ENCODE measurements around the gene TMEM37.

TMEM37 gene

DNA sequence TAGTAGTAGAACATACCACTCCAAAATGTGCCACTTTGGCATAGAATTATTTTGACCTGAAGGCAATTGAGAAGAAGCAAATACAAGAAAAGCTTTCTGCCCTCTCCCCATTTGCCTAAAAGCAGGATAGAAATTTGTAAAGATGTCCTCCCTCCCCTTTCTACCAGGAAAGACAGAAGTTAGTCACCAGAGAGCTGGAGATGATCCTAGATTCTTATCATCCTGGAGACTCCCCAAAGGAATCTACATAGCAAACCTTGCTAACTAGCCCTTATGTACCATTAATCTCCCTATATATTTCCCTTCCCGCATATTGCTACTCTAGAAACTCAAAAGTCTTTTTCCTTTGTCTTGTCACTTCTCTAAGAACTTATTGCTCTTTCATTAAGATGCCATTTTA lies 12.6 kb upstream of the TMEM37 start:
- Histone ChIP-seq H3K27ac (ENCODE audit: low read depth, low read length) (no peak overlapping the region), H3K4me3 (ENCODE audit: low read depth, low read length) (no peak overlapping the region), H3K4me1 (ENCODE audit: control insufficient read depth, insufficient read depth, low read length) (no peaks in the 10 kb centered on the region), H3K36me3 (ENCODE audit: control insufficient read depth, insufficient read depth, low read length) (no peaks in the 10 kb centered on the region), H3K27me3 (ENCODE audit: control insufficient read depth, insufficient read depth, low read length) (no peaks in the 10 kb centered on the region), H3K9ac (ENCODE audit: low read length) (no peak overlapping the region), H3K9me3 (ENCODE audit: control insufficient read depth, insufficient read depth, low read depth, low read length) (peaks cover 27% of the 10 kb centered on the region)

DNA sequence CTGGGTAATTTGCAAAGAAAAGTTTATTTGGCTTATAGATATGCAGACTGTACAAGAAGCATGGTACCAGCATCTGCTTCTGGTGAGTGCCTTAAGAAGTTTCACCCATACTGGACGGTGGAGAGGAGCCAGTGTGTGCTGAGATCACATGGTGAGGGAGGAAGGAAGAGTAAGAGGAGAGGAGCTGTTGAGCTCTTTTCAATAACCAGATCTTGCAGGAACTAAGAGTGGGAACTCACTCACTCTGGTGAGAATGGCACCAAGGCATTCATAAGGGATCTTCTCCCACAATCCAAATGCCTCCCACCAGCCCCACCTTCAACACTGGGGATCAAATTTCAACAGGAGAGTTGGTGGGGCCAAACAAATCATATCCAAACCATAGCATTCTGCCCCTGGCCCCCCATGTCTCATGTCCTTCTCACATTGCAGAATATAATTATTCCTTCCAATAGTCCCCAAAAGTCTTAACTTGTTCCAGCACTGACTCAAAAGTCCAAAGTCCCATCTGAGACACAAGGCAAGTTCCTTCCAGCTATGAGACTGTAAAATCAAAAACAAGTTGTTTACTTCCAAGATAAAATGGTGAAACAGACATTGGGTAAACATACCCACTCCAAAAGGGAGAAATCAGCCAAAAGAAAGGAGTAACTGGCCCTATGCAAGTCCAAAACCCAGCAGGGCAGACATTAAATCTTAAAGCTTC lies 11.7 kb upstream of the TMEM37 start:
- Histone ChIP-seq H3K9me3 (ENCODE audit: control insufficient read depth, insufficient read depth, low read depth, low read length) (peaks cover 27% of the 10 kb centered on the region), H3K27me3 (ENCODE audit: control insufficient read depth, insufficient read depth, low read length) (no peaks in the 10 kb centered on the region), H3K36me3 (ENCODE audit: control insufficient read depth, insufficient read depth, low read length) (no peaks in the 10 kb centered on the region), H3K4me3 (ENCODE audit: low read depth, low read length) (no peak overlapping the region), H3K4me1 (ENCODE audit: control insufficient read depth, insufficient read depth, low read length) (no peaks in the 10 kb centered on the region), H3K9ac (ENCODE audit: low read length) (no peak overlapping the region), H3K27ac (ENCODE audit: low read depth, low read length) (no peak overlapping the region)

DNA sequence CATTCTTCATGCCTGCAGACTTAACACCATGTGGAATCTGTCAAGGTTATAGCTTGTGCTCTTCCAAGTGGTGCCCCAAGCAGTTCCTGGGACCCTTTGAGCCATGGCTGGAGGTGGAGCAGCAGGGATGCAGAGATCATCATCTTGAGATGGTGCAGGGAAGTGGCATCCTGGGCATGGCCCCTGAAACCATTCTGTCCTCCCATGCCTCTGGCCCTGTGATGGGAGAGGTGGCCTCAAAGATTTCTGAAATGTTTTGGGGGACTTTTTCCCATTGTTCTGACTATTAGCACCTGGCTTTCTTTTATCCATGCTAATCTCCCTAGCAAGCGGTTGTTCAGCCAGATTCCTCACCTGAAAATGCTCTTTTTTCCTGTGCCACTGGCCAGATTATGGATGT lies 10.3 kb upstream of the TMEM37 start:
- Histone ChIP-seq H3K4me3 (ENCODE audit: low read depth, low read length) (no peak overlapping the region), H3K9me3 (ENCODE audit: control insufficient read depth, insufficient read depth, low read depth, low read length) (peaks cover 27% of the 10 kb centered on the region), H3K27ac (ENCODE audit: low read depth, low read length) (no peak overlapping the region), H3K36me3 (ENCODE audit: control insufficient read depth, insufficient read depth, low read length) (no peaks in the 10 kb centered on the region), H3K27me3 (ENCODE audit: control insufficient read depth, insufficient read depth, low read length) (no peaks in the 10 kb centered on the region), H3K4me1 (ENCODE audit: control insufficient read depth, insufficient read depth, low read length) (no peaks in the 10 kb centered on the region), H3K9ac (ENCODE audit: low read length) (no peak overlapping the region)

- H3K27ac ChIP-seq (ENCODE audit: low read depth, low read length) = no peak overlapping the region
- H3K4me3 ChIP-seq (ENCODE audit: low read depth, low read length) = no peak overlapping the region
- H3K4me1 ChIP-seq (ENCODE audit: control insufficient read depth, insufficient read depth, low read length) = peaks cover 3% of the 10 kb centered on the region
- no peak overlapping the region for H3K9ac ChIP-seq (ENCODE audit: low read length)
- no peaks in the 10 kb centered on the region for H3K36me3 ChIP-seq (ENCODE audit: control insufficient read depth, insufficient read depth, low read length)
- H3K27me3 ChIP-seq (ENCODE audit: control insufficient read depth, insufficient read depth, low read length) = no peaks in the 10 kb centered on the region
- peaks cover 27% of the 10 kb centered on the region for H3K9me3 ChIP-seq (ENCODE audit: control insufficient read depth, insufficient read depth, low read depth, low read length)
Observed at GRCh38 chr2:119421741-119422140, 9.9 kb upstream of the TMEM37 start.

DNA sequence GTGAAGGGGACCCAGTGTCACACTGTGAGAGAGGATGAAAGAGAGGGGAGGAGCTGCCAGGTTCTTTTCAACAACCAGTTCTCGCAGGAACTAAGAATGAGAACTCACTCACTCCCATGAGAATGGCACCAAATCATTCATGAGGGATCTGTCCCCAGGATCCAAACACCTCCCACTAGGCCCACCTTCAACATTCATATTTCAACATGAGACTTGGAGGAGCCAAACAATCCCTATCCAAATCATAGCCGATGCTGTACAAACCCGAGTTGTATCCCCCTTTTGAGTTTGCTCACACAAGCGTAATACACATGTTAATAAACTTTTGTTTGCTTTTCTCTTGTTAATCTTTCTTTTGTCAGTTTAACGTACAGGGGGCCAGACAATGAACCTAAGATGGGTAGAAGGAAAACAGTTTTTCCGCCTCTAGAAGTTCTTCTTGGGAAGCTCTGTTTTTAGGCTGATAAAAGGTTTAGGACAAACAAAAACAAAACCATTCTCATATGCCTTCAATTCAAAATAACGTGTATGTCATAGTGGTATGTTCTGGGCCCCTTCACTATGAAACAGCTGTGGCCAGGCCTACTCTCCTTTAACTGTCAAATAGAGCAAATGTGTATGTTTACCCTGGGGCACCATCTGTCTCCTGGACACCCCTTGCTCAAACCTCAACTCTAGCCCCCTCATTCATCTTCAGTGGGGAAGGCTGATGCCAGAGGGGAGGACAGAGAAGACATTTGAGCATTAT lies 9.1 kb upstream of the TMEM37 start:
- Histone ChIP-seq H3K4me3 (ENCODE audit: low read depth, low read length) (no peak overlapping the region), H3K36me3 (ENCODE audit: control insufficient read depth, insufficient read depth, low read length) (no peaks in the 10 kb centered on the region), H3K9ac (ENCODE audit: low read length) (no peak overlapping the region), H3K27me3 (ENCODE audit: control insufficient read depth, insufficient read depth, low read length) (no peaks in the 10 kb centered on the region), H3K9me3 (ENCODE audit: control insufficient read depth, insufficient read depth, low read depth, low read length) (peaks cover 27% of the 10 kb centered on the region), H3K4me1 (ENCODE audit: control insufficient read depth, insufficient read depth, low read length) (peaks cover 8% of the 10 kb centered on the region), H3K27ac (ENCODE audit: low read depth, low read length) (no peak overlapping the region)

- Histone ChIP-seq H3K9me3 (ENCODE audit: control insufficient read depth, insufficient read depth, low read depth, low read length) (peaks cover 27% of the 10 kb centered on the region), H3K4me3 (ENCODE audit: low read depth, low read length) (no peak overlapping the region), H3K36me3 (ENCODE audit: control insufficient read depth, insufficient read depth, low read length) (no peaks in the 10 kb centered on the region), H3K4me1 (ENCODE audit: control insufficient read depth, insufficient read depth, low read length) (peaks cover 8% of the 10 kb centered on the region), H3K27me3 (ENCODE audit: control insufficient read depth, insufficient read depth, low read length) (no peaks in the 10 kb centered on the region), H3K9ac (ENCODE audit: low read length) (no peak overlapping the region), H3K27ac (ENCODE audit: low read depth, low read length) (no peak overlapping the region)
Observed at GRCh38 chr2:119423108-119423444, 8.6 kb upstream of the TMEM37 start.

GRCh38 chr2:119423811-119424210 lies 7.8 kb upstream of the TMEM37 start:
- Histone ChIP-seq H3K9ac (ENCODE audit: low read length) (no peak overlapping the region), H3K9me3 (ENCODE audit: control insufficient read depth, insufficient read depth, low read depth, low read length) (peaks cover 27% of the 10 kb centered on the region)

DNA sequence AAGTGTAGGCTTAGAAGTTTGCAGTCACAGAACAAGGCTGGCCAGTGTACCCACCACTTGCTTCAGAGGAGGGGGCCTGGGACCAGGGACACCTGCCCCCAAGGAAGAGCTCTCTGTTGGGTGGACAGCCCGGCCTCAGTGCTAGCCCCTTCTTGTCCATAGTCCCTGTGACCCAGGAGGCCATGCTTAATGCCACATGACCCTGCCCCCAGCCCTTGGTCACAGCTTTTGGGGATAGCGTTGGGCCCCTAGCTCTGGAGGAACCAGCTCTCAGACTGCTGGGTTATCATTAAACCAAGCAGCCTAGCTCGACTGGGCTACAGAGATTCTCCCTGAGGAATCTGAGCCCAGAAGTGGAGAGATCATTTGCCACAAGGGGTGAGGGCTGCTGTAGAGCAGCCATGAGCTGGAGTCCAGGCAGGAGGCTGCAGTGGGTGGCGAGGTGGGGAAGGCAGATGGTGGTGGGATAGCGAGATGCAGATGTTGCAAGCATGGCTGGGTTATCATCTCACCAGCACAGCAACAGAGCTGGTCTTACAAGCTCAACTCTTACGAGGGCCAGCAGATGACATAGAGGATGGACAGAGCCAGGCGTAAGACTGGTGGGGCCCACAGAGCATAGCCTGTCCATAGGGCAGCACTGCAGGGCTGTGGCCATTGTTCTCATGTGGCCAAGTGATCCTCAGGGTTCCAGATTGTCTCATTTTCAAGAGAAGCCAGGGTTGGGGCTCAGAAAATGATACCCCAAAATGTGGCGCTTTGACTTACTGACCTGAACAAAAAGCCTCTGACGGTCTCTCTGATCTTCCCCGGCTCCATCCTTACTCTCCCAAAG lies 7.2 kb upstream of the TMEM37 start:
- Histone ChIP-seq H3K36me3 (ENCODE audit: control insufficient read depth, insufficient read depth, low read length) (no peaks in the 10 kb centered on the region), H3K4me1 (ENCODE audit: control insufficient read depth, insufficient read depth, low read length) (peaks cover 13% of the 10 kb centered on the region), H3K27me3 (ENCODE audit: control insufficient read depth, insufficient read depth, low read length) (no peaks in the 10 kb centered on the region), H3K27ac (ENCODE audit: low read depth, low read length) (no peak overlapping the region), H3K9me3 (ENCODE audit: control insufficient read depth, insufficient read depth, low read depth, low read length) (peaks cover 27% of the 10 kb centered on the region), H3K9ac (ENCODE audit: low read length) (no peak overlapping the region), H3K4me3 (ENCODE audit: low read depth, low read length) (no peak overlapping the region)

More at GRCh38 chr2:119423811-119424210, 7.8 kb upstream of the TMEM37 start:
- no peaks in the 10 kb centered on the region for H3K36me3 ChIP-seq (ENCODE audit: control insufficient read depth, insufficient read depth, low read length)
- no peaks in the 10 kb centered on the region for H3K27me3 ChIP-seq (ENCODE audit: control insufficient read depth, insufficient read depth, low read length)
- H3K4me1 ChIP-seq (ENCODE audit: control insufficient read depth, insufficient read depth, low read length) = peaks cover 8% of the 10 kb centered on the region
- H3K27ac ChIP-seq (ENCODE audit: low read depth, low read length) = no peak overlapping the region
- H3K4me3 ChIP-seq (ENCODE audit: low read depth, low read length) = no peak overlapping the region

- no peaks in the 10 kb centered on the region for H3K27me3 ChIP-seq (ENCODE audit: control insufficient read depth, insufficient read depth, low read length)
- H3K4me1 ChIP-seq (ENCODE audit: control insufficient read depth, insufficient read depth, low read length) = peaks cover 18% of the 10 kb centered on the region
- H3K36me3 ChIP-seq (ENCODE audit: control insufficient read depth, insufficient read depth, low read length) = no peaks in the 10 kb centered on the region
- H3K9ac ChIP-seq (ENCODE audit: low read length) = no peak overlapping the region
- H3K4me3 ChIP-seq (ENCODE audit: low read depth, low read length) = no peak overlapping the region
- H3K9me3 ChIP-seq (ENCODE audit: control insufficient read depth, insufficient read depth, low read depth, low read length) = peaks cover 27% of the 10 kb centered on the region
- H3K27ac ChIP-seq (ENCODE audit: low read depth, low read length) = no peak overlapping the region
Observed at GRCh38 chr2:119425119-119425405, 6.6 kb upstream of the TMEM37 start.

- Histone ChIP-seq H3K4me3 (ENCODE audit: low read depth, low read length) (no peak overlapping the region), H3K9ac (ENCODE audit: low read length) (no peak overlapping the region), H3K27me3 (ENCODE audit: control insufficient read depth, insufficient read depth, low read length) (no peaks in the 10 kb centered on the region), H3K36me3 (ENCODE audit: control insufficient read depth, insufficient read depth, low read length) (no peaks in the 10 kb centered on the region), H3K9me3 (ENCODE audit: control insufficient read depth, insufficient read depth, low read depth, low read length) (peaks cover 22% of the 10 kb centered on the region), H3K4me1 (ENCODE audit: control insufficient read depth, insufficient read depth, low read length) (peaks cover 24% of the 10 kb centered on the region), H3K27ac (ENCODE audit: low read depth, low read length) (no peak overlapping the region)
Observed at GRCh38 chr2:119425620-119426395, 5.8 kb upstream of the TMEM37 start.

DNA sequence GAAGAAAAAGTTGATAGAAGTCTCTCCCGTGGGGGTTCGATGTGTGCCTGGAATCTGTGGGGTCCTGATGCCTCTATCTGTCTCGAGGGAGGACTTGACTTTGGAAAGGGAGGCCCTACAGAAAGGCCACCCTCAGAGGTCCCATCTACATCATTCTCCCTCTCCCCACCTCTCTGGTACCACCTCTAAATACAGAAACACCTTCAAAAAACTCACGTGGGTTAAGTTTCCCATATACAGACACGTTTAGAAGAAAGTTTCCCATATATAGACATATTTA lies 5.3 kb upstream of the TMEM37 start:
- Histone ChIP-seq H3K9me3 (ENCODE audit: control insufficient read depth, insufficient read depth, low read depth, low read length) (peaks cover 17% of the 10 kb centered on the region), H3K27me3 (ENCODE audit: control insufficient read depth, insufficient read depth, low read length) (no peaks in the 10 kb centered on the region), H3K27ac (ENCODE audit: low read depth, low read length) (no peak overlapping the region)

More for the DNA sequence above, 5.3 kb upstream of the TMEM37 start:
- Histone ChIP-seq H3K36me3 (ENCODE audit: control insufficient read depth, insufficient read depth, low read length) (no peaks in the 10 kb centered on the region), H3K4me1 (ENCODE audit: control insufficient read depth, insufficient read depth, low read length) (peaks cover 29% of the 10 kb centered on the region), H3K4me3 (ENCODE audit: low read depth, low read length) (no peak overlapping the region), H3K9ac (ENCODE audit: low read length) (no peak overlapping the region)
